ENCODE measurements around the gene CLDN5. TPM values are rescaled to one million over a fixed set of nuclear protein-coding genes. Genes with fewer than 3 reads are reported as not detected.

Gene CLDN5
- total and polyA plus RNA-seq, 2 of the 8 experiments (the other 6 are each of a cell fraction or from before 2014, with no cell fraction given): 1.2 to 1.6 TPM

DNA sequence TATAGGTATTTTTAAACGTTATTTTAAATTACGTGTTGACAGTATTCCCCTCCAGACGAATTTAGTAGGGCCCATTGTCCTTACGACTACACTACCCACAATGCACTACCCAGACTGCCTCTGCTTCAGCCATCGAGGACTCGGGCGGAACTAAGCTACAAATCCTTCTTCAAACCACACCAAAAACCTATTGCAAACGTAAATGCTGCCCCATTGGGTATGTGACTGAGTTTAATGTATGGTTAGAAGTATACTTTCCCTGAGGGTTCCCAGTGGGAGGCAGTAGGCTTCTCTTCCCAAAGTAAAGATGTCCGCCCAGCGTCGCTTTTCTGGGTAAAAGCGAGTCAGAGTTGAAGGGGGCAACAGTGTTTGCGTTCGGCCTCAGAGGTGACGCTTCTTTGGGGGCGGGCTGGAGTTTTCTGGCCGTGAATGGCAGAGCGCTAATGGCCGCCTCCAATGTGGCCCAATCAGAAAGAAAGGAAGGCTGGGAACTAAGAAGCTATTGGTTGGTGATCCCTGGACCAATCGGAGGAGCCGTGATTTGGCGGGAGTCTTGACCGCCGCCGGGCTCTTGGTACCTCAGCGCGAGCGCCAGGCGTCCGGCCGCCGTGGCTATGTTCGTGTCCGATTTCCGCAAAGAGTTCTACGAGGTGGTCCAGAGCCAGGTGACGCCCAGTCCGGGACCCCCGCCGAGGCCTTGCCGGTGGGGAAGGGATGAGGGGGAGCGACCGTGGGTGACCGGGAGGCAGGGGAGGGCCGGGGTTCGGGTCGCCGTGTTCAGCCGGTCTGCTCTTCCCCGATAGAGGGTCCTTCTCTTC lies 44.6 kb downstream of the CLDN5 start, which contains the start of gene CDC45:
Gene CDC45, plus strand, starts transcription at position 566 of the 818 bp plus-strand sequence. Its CDS starts 49 bp downstream, at position 615.
- Histone ChIP-seq H2AFZ (ENCODE audit: low read length) (peak within 1 kb of the TSS; percentile 100), H4K5ac (ENCODE audit: insufficient read length, low read depth, low read length) (peak within 1 kb of the TSS; percentile 97)
- WGBS, 2 experiments (ENCODE audit: extremely low coverage in 1 of 2, insufficient coverage in 1 of 2, insufficient read length in 1 of 2, insufficient replicate concordance in 2 of 2, low coverage in 1 of 2, low lambda C conversion rate in 2 of 2, missing lambda C conversion rate in 1 of 2): 2% methylated on average over 48 of the region's 50 CpGs; no CpG with 5 or more reads in 1 of the 2 experiments
- TF ChIP-seq, protein P1, sequence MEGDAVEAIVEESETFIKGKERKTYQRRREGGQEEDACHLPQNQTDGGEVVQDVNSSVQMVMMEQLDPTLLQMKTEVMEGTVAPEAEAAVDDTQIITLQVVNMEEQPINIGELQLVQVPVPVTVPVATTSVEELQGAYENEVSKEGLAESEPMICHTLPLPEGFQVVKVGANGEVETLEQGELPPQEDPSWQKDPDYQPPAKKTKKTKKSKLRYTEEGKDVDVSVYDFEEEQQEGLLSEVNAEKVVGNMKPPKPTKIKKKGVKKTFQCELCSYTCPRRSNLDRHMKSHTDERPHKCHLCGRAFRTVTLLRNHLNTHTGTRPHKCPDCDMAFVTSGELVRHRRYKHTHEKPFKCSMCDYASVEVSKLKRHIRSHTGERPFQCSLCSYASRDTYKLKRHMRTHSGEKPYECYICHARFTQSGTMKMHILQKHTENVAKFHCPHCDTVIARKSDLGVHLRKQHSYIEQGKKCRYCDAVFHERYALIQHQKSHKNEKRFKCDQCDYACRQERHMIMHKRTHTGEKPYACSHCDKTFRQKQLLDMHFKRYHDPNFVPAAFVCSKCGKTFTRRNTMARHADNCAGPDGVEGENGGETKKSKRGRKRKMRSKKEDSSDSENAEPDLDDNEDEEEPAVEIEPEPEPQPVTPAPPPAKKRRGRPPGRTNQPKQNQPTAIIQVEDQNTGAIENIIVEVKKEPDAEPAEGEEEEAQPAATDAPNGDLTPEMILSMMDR (IDR thresholded peaks at IDR 0.05; ENCODE audit: control extremely low read depth in 1 of 3, insufficient read depth in 1 of 3, low read depth in 1 of 3, low read length in 3 of 3): no peak
- TF ChIP-seq SP1 (IDR thresholded peaks at IDR 0.05; ENCODE audit: low read depth, low read length): peak; percentile 94
- TF ChIP-seq EZH2 (IDR thresholded peaks at IDR 0.05; ENCODE audit: low read depth, low read length, severe bottlenecking): no peak
- TF ChIP-seq GABPA (IDR thresholded peaks at IDR 0.05; ENCODE audit: borderline replicate concordance, insufficient read depth, low read length): no peak
- TF ChIP-seq JUND (IDR thresholded peaks at IDR 0.05; ENCODE audit: low read length): no peak
- TF ChIP-seq, protein P2, sequence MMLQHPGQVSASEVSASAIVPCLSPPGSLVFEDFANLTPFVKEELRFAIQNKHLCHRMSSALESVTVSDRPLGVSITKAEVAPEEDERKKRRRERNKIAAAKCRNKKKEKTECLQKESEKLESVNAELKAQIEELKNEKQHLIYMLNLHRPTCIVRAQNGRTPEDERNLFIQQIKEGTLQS (IDR thresholded peaks at IDR 0.05; ENCODE audit: insufficient read depth, low read depth, low read length): no peak

More for the DNA sequence above, 44.6 kb downstream of the CLDN5 start, which contains the start of gene CDC45:
- Histone ChIP-seq H4K91ac (replicated peaks; ENCODE audit: insufficient read length, low read length) (peak within 1 kb of the TSS; percentile 38), H3K27me3 (replicated peaks in 1 of 4; ENCODE audit: control insufficient read depth in 3 of 4, extremely low read depth in 1 of 4, insufficient read depth in 3 of 4, low read length in 3 of 4) (no peaks in the 10 kb centered on the region), H3K9ac (replicated peaks in 1 of 4; ENCODE audit: extremely low read depth in 1 of 4, low read depth in 3 of 4, low read length in 3 of 4) (peak within 1 kb of the TSS; percentile 95 to 99 (median 97)), H3K18ac (ENCODE audit: extremely low read depth, low read length) (peak within 1 kb of the TSS; percentile 99), H4K20me1 (replicated peaks in 1 of 2; ENCODE audit: control insufficient read depth in 1 of 2, insufficient read depth in 2 of 2, low read length in 2 of 2) (peaks cover 0 to 11% of the 10 kb centered on the region in 2 experiments), H2BK12ac (ENCODE audit: low read depth, low read length) (peak within 1 kb of the TSS; percentile 94; the same call in 1 of the 2 replicates), H3K4me2 (ENCODE audit: insufficient read depth in 1 of 2, low read depth in 2 of 2, low read length in 2 of 2) (peak within 1 kb of the TSS; percentile 61 to 99), H3K14ac (ENCODE audit: insufficient read length) (no peak within 1 kb of the TSS), H3K4me3 (ENCODE audit: extremely low read depth in 1 of 4, insufficient read depth in 2 of 4, low read depth in 3 of 4, low read length in 4 of 4) (peak within 1 kb of the TSS; percentile 87 to 99 (median 94)), H3K27ac (ENCODE audit: low read depth, low read length) (peak within 1 kb of the TSS; percentile 100), H3K23me2 (ENCODE audit: low read depth, low read length) (peaks cover 14% of the 10 kb centered on the region), H3K4ac (replicated peaks; ENCODE audit: insufficient read length, low read depth, low read length) (no peak within 1 kb of the TSS), H2BK5ac (ENCODE audit: low read depth, low read length) (peak within 1 kb of the TSS; percentile 94), H2AK5ac (ENCODE audit: low read depth, low read length) (no peak within 1 kb of the TSS), H2BK15ac (ENCODE audit: low read length) (peak within 1 kb of the TSS; percentile 89; the same call in 1 of the 2 replicates), H3K36me3 (ENCODE audit: control insufficient read depth in 2 of 4, insufficient read depth in 4 of 4, low read length in 3 of 4) (peaks cover 11 to 21% (median 14%) of the 10 kb centered on the region in 4 experiments), H3K79me1 (ENCODE audit: low read depth, low read length) (peaks cover 5% of the 10 kb centered on the region), H2BK20ac (ENCODE audit: low read length) (no peak within 1 kb of the TSS), H3K4me1 (replicated peaks in 1 of 4; ENCODE audit: control insufficient read depth in 3 of 4, insufficient read depth in 4 of 4, low read length in 3 of 4) (peaks cover 0 to 8% (median 1%) of the 10 kb centered on the region in 4 experiments; a peak in 2 of 7 replicates), H3K23ac (ENCODE audit: insufficient read length) (no peak within 1 kb of the TSS), H3K56ac (replicated peaks; ENCODE audit: insufficient read length, low read depth, low read length) (peak within 1 kb of the TSS; percentile 66), H3K79me2 (ENCODE audit: control insufficient read depth in 1 of 2, insufficient read depth in 2 of 2, low read length in 2 of 2) (peaks cover 3 to 48% of the 10 kb centered on the region in 2 experiments; a peak in 3 of 4 replicates), H3K9me3 (ENCODE audit: insufficient read depth in 2 of 2, low read depth in 1 of 2, low read length in 1 of 2) (no peaks in the 10 kb centered on the region), H2BK120ac (replicated peaks; ENCODE audit: low read depth, low read length) (peak within 1 kb of the TSS; percentile 72), H4K8ac (ENCODE audit: extremely low read depth, insufficient read depth, low read length) (peak within 1 kb of the TSS; percentile 98)
- POLR2A ChIA-PET (ENCODE audit: partially characterized antibody): interaction anchor here (0.6 to 3.7 kb wide), 36 partner anchors 9 to 369 kb away, joined by 3 to 33 read pairs (median 3); partner anchors contain the start of genes C22orf39, HIRA and MRPL40
- FAIRE-seq: peak; percentile 70
- CTCF ChIA-PET (ENCODE audit: partially characterized antibody): interaction anchor here (1.6 kb wide), 1 partner anchor 16 kb away, joined by 5 read pairs; no protein-coding TSS in a partner anchor
- peak; percentile 88 for DNase-seq (ENCODE audit: low read depth in 1 of 2, low spot score in 2 of 2)

Data from H1 (cell line).